NB4 (cell line): ENCODE measurements around the gene ZIC5.

Source experiments
- POLR2A ChIP-seq: IDR thresholded peaks from 2 replicates; pipeline ENCODE4 v1.6.1; 2011; ENCODE audit warnings: mild to moderate bottlenecking; ENCODE audit not compliant: insufficient read length; ENCODE audit errors: extremely low read depth
- TF ChIP-seq, protein P1 (sequence below): IDR thresholded peaks from one replicate; pipeline ENCODE4 v1.5.1; 2012; ENCODE audit warnings: low read depth, low read length

DNA sequence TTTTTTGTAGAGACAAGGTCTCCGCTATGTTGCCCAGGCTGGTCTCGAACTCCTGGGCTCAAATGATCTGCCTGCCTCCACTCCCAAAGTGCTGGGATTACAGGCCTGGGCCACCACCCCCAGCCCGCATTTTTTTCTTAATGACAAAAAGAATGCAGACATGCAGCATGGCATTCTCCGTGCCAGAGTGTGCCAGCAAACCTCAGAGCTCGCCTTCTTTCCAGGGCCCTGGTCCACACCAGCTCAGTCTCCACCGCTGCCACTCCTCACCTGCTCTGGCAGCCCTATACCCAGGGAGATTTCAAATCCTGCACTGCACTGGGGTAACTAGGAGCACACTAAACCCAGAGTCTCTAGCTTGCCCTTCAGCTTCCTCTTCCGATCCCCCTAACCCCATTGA is 41.7 kb downstream of the ZIC5 start:
- TF ChIP-seq, protein P1, sequence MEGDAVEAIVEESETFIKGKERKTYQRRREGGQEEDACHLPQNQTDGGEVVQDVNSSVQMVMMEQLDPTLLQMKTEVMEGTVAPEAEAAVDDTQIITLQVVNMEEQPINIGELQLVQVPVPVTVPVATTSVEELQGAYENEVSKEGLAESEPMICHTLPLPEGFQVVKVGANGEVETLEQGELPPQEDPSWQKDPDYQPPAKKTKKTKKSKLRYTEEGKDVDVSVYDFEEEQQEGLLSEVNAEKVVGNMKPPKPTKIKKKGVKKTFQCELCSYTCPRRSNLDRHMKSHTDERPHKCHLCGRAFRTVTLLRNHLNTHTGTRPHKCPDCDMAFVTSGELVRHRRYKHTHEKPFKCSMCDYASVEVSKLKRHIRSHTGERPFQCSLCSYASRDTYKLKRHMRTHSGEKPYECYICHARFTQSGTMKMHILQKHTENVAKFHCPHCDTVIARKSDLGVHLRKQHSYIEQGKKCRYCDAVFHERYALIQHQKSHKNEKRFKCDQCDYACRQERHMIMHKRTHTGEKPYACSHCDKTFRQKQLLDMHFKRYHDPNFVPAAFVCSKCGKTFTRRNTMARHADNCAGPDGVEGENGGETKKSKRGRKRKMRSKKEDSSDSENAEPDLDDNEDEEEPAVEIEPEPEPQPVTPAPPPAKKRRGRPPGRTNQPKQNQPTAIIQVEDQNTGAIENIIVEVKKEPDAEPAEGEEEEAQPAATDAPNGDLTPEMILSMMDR: no peak
- TF ChIP-seq POLR2A: no peak
